GM23338 (cell line): ENCODE data around the gene SEC14L1. TPM values are rescaled to one million over a fixed set of nuclear protein-coding genes. Genes with fewer than 3 reads are reported as not detected.

ENCODE experiments used
- ATAC-seq: fragments of 200-7000 bp; cut with Tn5 transposase; 3 replicates; pipeline ENCODE4 v1.9.1; 2020
- DNase-seq: peaks from one replicate; pipeline ENCODE4 v3.0.0-alpha.2; 2015; ENCODE audit warnings: low spot score
- H2AFZ ChIP-seq: fragments of 200-600 bp; sonication (generic); 2 replicates; pipeline ENCODE4 v1.8.0; 2016; ENCODE audit warnings: antibody characterized with exemption, mild to moderate bottlenecking, moderate library complexity
- H3F3A ChIP-seq: fragments of 200-600 bp; sonication (generic); replicated peaks from 2 replicates; pipeline ENCODE4 v1.8.0; 2017; ENCODE audit warnings: antibody characterized with exemption, mixed run types, low read depth
- H3K27ac ChIP-seq: fragments of 200-600 bp; sonication (generic); 2 replicates; pipeline ENCODE4 v1.6.1; 2016; ENCODE audit warnings: low read depth
- H3K27me3 ChIP-seq: fragments of 200-600 bp; sonication (generic); 2 replicates; pipeline ENCODE4 v1.8.0; 2016; ENCODE audit warnings: mild to moderate bottlenecking, mixed run types, moderate library complexity; ENCODE audit not compliant: insufficient read depth
- H3K36me3 ChIP-seq: fragments of 200-600 bp; sonication (generic); 2 replicates; pipeline ENCODE4 v1.8.0; 2016; ENCODE audit warnings: mild to moderate bottlenecking; ENCODE audit not compliant: insufficient read depth
- H3K4me1 ChIP-seq: fragments of 200-600 bp; sonication (generic); 2 replicates; pipeline ENCODE4 v1.8.0; 2016; ENCODE audit warnings: mild to moderate bottlenecking, moderate library complexity; ENCODE audit not compliant: insufficient read depth
- H3K4me2 ChIP-seq: fragments of 200-600 bp; sonication (generic); 2 replicates; pipeline ENCODE4 v1.7.1; 2017; ENCODE audit warnings: mixed run types
- H3K4me3 ChIP-seq: fragments of 200-600 bp; sonication (generic); 2 replicates; pipeline ENCODE4 v1.6.1; 2016; ENCODE audit warnings: mixed run types
- H3K79me2 ChIP-seq: fragments of 200-600 bp; sonication (generic); replicated peaks from 2 replicates; pipeline ENCODE4 v1.8.0; 2017; ENCODE audit warnings: mild to moderate bottlenecking; ENCODE audit not compliant: insufficient read depth
- H3K9me2 ChIP-seq: fragments of 200-600 bp; sonication (generic); 2 replicates; pipeline ENCODE4 v1.8.0; 2017; ENCODE audit not compliant: insufficient read depth
- H4K20me1 ChIP-seq: fragments of 200-600 bp; sonication (generic); replicated peaks from 2 replicates; pipeline ENCODE4 v1.8.0; 2017; ENCODE audit warnings: mild to moderate bottlenecking; ENCODE audit not compliant: insufficient read depth
- H3K27ac Mint-ChIP-seq: 2 replicates; pipeline ENCODE4 v1.8.0; 2020; ENCODE audit warnings: inconsistent platforms, mild to moderate bottlenecking, moderate library complexity, mixed read lengths
- H3K27me3 Mint-ChIP-seq: 3 replicates; pipeline ENCODE4 v1.8.0; 2022; ENCODE audit warnings: low read depth, mild to moderate bottlenecking, moderate library complexity, mixed read lengths, inconsistent platforms; ENCODE audit not compliant: insufficient read depth, poor library complexity
- H3K36me3 Mint-ChIP-seq: 3 replicates; pipeline ENCODE4 v1.8.0; 2021; ENCODE audit warnings: low read depth, mild to moderate bottlenecking, inconsistent platforms, moderate library complexity, mixed read lengths
- H3K4me1 Mint-ChIP-seq: 3 replicates; pipeline ENCODE4 v1.8.0; 2020; ENCODE audit warnings: mild to moderate bottlenecking, inconsistent platforms, mixed read lengths
- H3K4me3 Mint-ChIP-seq: 3 replicates; pipeline ENCODE4 v1.8.0; 2021; ENCODE audit warnings: moderate library complexity, mild to moderate bottlenecking, inconsistent platforms, mixed read lengths
- H3K9me3 Mint-ChIP-seq: 3 replicates; pipeline ENCODE4 v1.8.0; 2020; ENCODE audit warnings: moderate library complexity, mild to moderate bottlenecking, inconsistent platforms, mixed read lengths
- CREB1 ChIP-seq: fragments of 250-450 bp; sonication (Bioruptor Pico); IDR thresholded peaks from 2 replicates; pipeline ENCODE4 v1.5.0; 2020; ENCODE audit warnings: low read depth, mild to moderate bottlenecking, moderate library complexity
- ETS1 ChIP-seq: IDR thresholded peaks from 2 replicates; pipeline ENCODE4 v1.6.1; 2016; ENCODE audit warnings: antibody characterized with exemption
- EZH2phosphoT487 ChIP-seq: fragments of 200-600 bp; sonication (generic); IDR thresholded peaks from one replicate; pipeline ENCODE4 v1.8.1; 2018; ENCODE audit warnings: antibody characterized with exemption; ENCODE audit not compliant: unreplicated experiment
- JUNB ChIP-seq: IDR thresholded peaks from one replicate; pipeline ENCODE4 v1.6.1; 2016; ENCODE audit warnings: antibody characterized with exemption; ENCODE audit not compliant: unreplicated experiment
- NANOG ChIP-seq: IDR thresholded peaks from 2 replicates; pipeline ENCODE4 v1.6.1; 2016; ENCODE audit warnings: antibody characterized with exemption, borderline replicate concordance
- POLR2AphosphoS5 ChIP-seq: IDR thresholded peaks from 2 replicates; pipeline ENCODE4 v1.6.1; 2016; ENCODE audit warnings: antibody characterized with exemption, low read depth
- STAT1 ChIP-seq: IDR thresholded peaks from one replicate; pipeline ENCODE4 v1.6.1; 2016; ENCODE audit warnings: antibody characterized with exemption; ENCODE audit not compliant: unreplicated experiment
- ZNF114 ChIP-seq: fragments of 250-450 bp; sonication (Bioruptor Pico); IDR thresholded peaks from 2 replicates; pipeline ENCODE4 v1.5.0; 2020; ENCODE audit warnings: mild to moderate bottlenecking, moderate library complexity
- ZNF331 ChIP-seq: fragments of 250-450 bp; sonication (Bioruptor Pico); IDR thresholded peaks from 2 replicates; pipeline ENCODE4 v1.5.0; 2020; ENCODE audit warnings: low read depth, mild to moderate bottlenecking, moderate library complexity
- polyA plus RNA-seq: library from polyadenylated mRNA; unstranded; fragments of >200 nt; fragmentation: Nextera tagmentation; extraction: Ambion mirVana; gene quantifications from 2 replicates; pipeline ENCODE4 v1.2.1, GENCODE V29; 2016
- total RNA-seq: library from RNA; depleted of rRNA; stranded (reverse); fragments of >200 nt; shearing (Covaris generic); gene quantifications from 2 replicates; pipeline ENCODE4 v1.2.3, GENCODE V29; 2014
- TF ChIP-seq, protein P1 (sequence below): IDR thresholded peaks from one replicate; pipeline ENCODE4 v1.6.1; 2018; ENCODE audit warnings: antibody characterized with exemption; ENCODE audit not compliant: unreplicated experiment
- TF ChIP-seq, protein P2 (sequence below), 2 experiments: fragments of 200-600 bp in 1 of 2; sonication (generic) in 1 of 2; conservative IDR thresholded peaks; 2 replicates each; pipeline versions ENCODE4 v1.5.1 to v1.6.1; 2016 to 2017; ENCODE audit warnings: antibody characterized with exemption in 2 of 2, low read depth in 2 of 2, mild to moderate bottlenecking in 2 of 2, moderate library complexity in 1 of 2

SEC14L1 gene
- total and polyA plus RNA-seq, 2 experiments from 2014 or later, result 26.8 to 54.8 TPM

DNA sequence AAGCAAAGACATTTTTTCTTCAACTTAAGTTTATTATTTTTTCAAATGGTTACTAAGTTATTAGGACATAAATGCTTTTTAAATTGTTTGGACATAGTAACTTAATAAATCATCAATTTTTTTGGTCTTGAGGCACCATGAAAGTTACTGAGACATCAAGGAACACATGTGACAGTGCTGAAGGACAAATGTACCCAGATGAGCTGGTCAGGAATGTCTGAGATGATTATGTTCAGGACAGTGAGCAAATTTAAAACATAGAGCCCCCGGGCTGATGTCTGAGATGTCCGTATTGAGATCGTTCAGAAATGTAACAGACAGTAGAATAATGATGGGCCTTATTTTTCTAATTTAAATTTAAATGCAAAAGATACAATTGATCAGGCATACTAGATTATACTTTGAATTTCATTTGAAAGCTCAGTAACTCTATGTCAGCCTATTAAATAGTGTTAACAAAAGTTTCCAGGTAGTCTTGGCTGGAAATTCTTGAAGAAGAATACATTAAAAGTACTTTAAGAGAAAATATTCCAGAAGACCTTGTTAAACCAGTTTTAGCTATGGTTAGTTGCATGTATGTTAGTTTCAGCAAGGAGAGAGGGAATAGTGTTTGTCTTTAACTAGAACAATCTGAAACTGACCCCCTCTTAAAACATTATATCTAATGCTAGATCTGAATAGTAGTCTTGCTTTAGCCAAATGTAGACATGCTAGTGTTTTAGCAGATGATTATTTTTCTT, 36.4 kb downstream of the SEC14L1 start (continued):
- TF ChIP-seq, protein P1, sequence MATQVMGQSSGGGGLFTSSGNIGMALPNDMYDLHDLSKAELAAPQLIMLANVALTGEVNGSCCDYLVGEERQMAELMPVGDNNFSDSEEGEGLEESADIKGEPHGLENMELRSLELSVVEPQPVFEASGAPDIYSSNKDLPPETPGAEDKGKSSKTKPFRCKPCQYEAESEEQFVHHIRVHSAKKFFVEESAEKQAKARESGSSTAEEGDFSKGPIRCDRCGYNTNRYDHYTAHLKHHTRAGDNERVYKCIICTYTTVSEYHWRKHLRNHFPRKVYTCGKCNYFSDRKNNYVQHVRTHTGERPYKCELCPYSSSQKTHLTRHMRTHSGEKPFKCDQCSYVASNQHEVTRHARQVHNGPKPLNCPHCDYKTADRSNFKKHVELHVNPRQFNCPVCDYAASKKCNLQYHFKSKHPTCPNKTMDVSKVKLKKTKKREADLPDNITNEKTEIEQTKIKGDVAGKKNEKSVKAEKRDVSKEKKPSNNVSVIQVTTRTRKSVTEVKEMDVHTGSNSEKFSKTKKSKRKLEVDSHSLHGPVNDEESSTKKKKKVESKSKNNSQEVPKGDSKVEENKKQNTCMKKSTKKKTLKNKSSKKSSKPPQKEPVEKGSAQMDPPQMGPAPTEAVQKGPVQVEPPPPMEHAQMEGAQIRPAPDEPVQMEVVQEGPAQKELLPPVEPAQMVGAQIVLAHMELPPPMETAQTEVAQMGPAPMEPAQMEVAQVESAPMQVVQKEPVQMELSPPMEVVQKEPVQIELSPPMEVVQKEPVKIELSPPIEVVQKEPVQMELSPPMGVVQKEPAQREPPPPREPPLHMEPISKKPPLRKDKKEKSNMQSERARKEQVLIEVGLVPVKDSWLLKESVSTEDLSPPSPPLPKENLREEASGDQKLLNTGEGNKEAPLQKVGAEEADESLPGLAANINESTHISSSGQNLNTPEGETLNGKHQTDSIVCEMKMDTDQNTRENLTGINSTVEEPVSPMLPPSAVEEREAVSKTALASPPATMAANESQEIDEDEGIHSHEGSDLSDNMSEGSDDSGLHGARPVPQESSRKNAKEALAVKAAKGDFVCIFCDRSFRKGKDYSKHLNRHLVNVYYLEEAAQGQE, result no peak
- TF ChIP-seq NANOG (no peak), CREB1 (CRISPR knock-in tag) (no peak)

DNA sequence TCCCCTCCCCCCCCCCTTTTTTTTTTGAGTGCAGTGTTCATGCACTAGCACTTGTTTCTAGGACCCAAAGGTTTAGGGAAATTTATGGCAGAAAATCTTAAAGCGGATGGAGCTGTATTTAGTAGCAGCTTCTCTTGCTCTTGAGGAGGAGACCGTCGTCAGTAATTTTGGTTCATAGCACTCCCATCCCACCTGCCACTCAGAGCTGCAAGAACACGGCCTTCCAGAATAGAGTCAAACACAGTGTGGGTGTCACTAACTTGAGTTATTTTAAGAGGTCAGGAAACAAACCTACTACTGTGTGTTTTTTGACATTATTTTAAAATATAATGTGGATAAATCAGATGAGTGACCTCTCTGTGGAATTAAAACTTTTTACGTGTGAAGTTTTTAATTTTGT, 37.3 kb downstream of the SEC14L1 start:
- H3K27ac Mint-ChIP-seq, result no peak overlapping the region
- Histone ChIP-seq H3K27ac (no peak overlapping the region), H3K4me3 (no peak overlapping the region), H3F3A (no peaks in the 10 kb centered on the region), H3K79me2 (peaks cover 63% of the 10 kb centered on the region), H4K20me1 (peaks cover 6% of the 10 kb centered on the region; the same call in 1 of the 2 replicates), H2AFZ (no peak overlapping the region), H3K4me2 (no peak overlapping the region), H3K4me1 (no peaks in the 10 kb centered on the region), H3K27me3 (no peaks in the 10 kb centered on the region), H3K36me3 (peaks cover 18% of the 10 kb centered on the region), H3K9me2 (no peaks in the 10 kb centered on the region)
- DNase-seq, result no peak
- H3K36me3 Mint-ChIP-seq, result peaks cover 36% of the 10 kb centered on the region
- H3K4me3 Mint-ChIP-seq, result no peak overlapping the region
- no peak for ATAC-seq
- no peaks in the 10 kb centered on the region for H3K27me3 Mint-ChIP-seq
- H3K4me1 Mint-ChIP-seq, result peaks cover 9% of the 10 kb centered on the region
- peaks cover 33% of the 10 kb centered on the region for H3K9me3 Mint-ChIP-seq
- TF ChIP-seq CREB1 (CRISPR knock-in tag) (no peak), POLR2AphosphoS5 (no peak), EZH2phosphoT487 (no peak), JUNB (no peak), ZNF331 (CRISPR knock-in tag) (no peak), STAT1 (no peak), ETS1 (no peak), ZNF114 (CRISPR knock-in tag) (no peak)
- TF ChIP-seq, protein P2, sequence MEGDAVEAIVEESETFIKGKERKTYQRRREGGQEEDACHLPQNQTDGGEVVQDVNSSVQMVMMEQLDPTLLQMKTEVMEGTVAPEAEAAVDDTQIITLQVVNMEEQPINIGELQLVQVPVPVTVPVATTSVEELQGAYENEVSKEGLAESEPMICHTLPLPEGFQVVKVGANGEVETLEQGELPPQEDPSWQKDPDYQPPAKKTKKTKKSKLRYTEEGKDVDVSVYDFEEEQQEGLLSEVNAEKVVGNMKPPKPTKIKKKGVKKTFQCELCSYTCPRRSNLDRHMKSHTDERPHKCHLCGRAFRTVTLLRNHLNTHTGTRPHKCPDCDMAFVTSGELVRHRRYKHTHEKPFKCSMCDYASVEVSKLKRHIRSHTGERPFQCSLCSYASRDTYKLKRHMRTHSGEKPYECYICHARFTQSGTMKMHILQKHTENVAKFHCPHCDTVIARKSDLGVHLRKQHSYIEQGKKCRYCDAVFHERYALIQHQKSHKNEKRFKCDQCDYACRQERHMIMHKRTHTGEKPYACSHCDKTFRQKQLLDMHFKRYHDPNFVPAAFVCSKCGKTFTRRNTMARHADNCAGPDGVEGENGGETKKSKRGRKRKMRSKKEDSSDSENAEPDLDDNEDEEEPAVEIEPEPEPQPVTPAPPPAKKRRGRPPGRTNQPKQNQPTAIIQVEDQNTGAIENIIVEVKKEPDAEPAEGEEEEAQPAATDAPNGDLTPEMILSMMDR (conservative IDR thresholded peaks at IDR 0.05; ENCODE audit: low read depth in 2 of 2), result no peak
- TF ChIP-seq, protein P1, result no peak
